Gastroesophageal sphincter (tissue), 4 donors: Measurements from ENCODE around the gene NARF. TPM values are rescaled to one million over a fixed set of nuclear protein-coding genes. Genes with fewer than 3 reads are reported as not detected.
"Not testable (repeated sequence)": the region's sequence is repeated elsewhere in the genome, so short reads cannot be mapped to it uniquely, and the experiment has no call there.

Experiments used
- ATAC-seq: fragments of 150-250 bp; one replicate; pipeline ENCODE4 v1.9.1; 2016; ENCODE audit warnings: mild to moderate bottlenecking, moderate library complexity
- H3K27ac ChIP-seq, 4 donors: fragments of 200-600 bp; sonication (generic) in 3 of 4; 1 replicate in 3 of 4; 2 replicates in 1 of 4; pipeline ENCODE4 v1.5.1; 2016 to 2019
- H3K27me3 ChIP-seq: fragments of 200-600 bp; sonication (generic); one replicate; pipeline ENCODE4 v1.5.1; 2019
- H3K36me3 ChIP-seq, 2 donors: fragments of 200-600 bp; sonication (generic); one replicate each; pipeline ENCODE4 v1.5.1; 2019; ENCODE audit warnings: control low read depth in 1 of 2
- H3K4me1 ChIP-seq, 3 donors: fragments of 200-600 bp; sonication (generic); 1 replicate in 2 of 3; 2 replicates in 1 of 3; pipeline ENCODE4 v1.5.1; 2016 to 2019; ENCODE audit warnings: control low read depth in 2 of 3
- H3K4me3 ChIP-seq, 2 donors: fragments of 200-600 bp; sonication (generic); one replicate each; pipeline ENCODE4 v1.5.1; 2019; ENCODE audit warnings: mild to moderate bottlenecking in 1 of 2, moderate library complexity in 1 of 2
- H3K9me3 ChIP-seq, 3 donors: fragments of 200-600 bp; sonication (generic); one replicate each; pipeline ENCODE4 v1.5.1; 2017 to 2019; ENCODE audit warnings: control low read depth in 2 of 3
- CTCF ChIP-seq, 4 experiments: fragments of 200-600 bp in 2 of 4; fragments of 450-650 bp in 2 of 4; sonication (generic) in 1 of 4; IDR thresholded peaks; one replicate each; pipeline ENCODE4 v1.5.1; 2017 to 2019; ENCODE audit warnings: antibody characterized with exemption in 4 of 4, mild to moderate bottlenecking in 2 of 4, moderate library complexity in 2 of 4
- EP300 ChIP-seq: sonication (generic); formaldehyde crosslinking; IDR thresholded peaks from one replicate; pipeline ENCODE4 v1.6.1; 2017; ENCODE audit warnings: antibody characterized with exemption, mild to moderate bottlenecking
- POLR2A ChIP-seq, 2 donors: fragments of 450-650 bp; IDR thresholded peaks; one replicate each; pipeline ENCODE4 v1.6.1; 2017; ENCODE audit warnings: antibody characterized with exemption in 2 of 2, mild to moderate bottlenecking in 2 of 2, moderate library complexity in 1 of 2
- POLR2AphosphoS5 ChIP-seq: sonication (generic); formaldehyde crosslinking; IDR thresholded peaks from one replicate; pipeline ENCODE4 v1.6.1; 2017; ENCODE audit warnings: antibody characterized with exemption
- WGBS, 2 donors: methylation state at CpG; one replicate each; pipeline ENCODE4 v1.1.5; 2018; ENCODE audit warnings: low coverage in 1 of 2; 5-methylcytosine and 5-hydroxymethylcytosine counted together
- total RNA-seq, 4 donors: library from RNA; depleted of rRNA; stranded (reverse); fragments of >200 nt; gene quantifications; one replicate each; pipeline ENCODE4 v1.1.0, GENCODE V29; 2016

NARF gene
- total RNA-seq, 4 donors from 2014 or later = 30.4 to 78.1 (median 44.9) TPM

- peak; percentile 83 for ATAC-seq
- H3K9me3 ChIP-seq = no peaks in the 10 kb centered on the region
- WGBS, 2 donors = 14 to 37% methylated on average over 12 to 15 of the region's 17 CpGs
- peak overlapping the region; percentile 57 to 85 (median 80) for H3K27ac ChIP-seq
- H3K36me3 ChIP-seq = no peaks in the 10 kb centered on the region
- TF ChIP-seq CTCF (IDR thresholded peaks at IDR 0.05) = peak in 3 of 4 experiments; percentile 40 to 53 (median 50)
- TF ChIP-seq EP300 = no peak
- peak; percentile 52 for TF ChIP-seq POLR2AphosphoS5
- TF ChIP-seq POLR2A (IDR thresholded peaks at IDR 0.05) = no peak
- H3K27me3 ChIP-seq = no peaks in the 10 kb centered on the region
- peaks cover 11 to 97% (median 57%) of the 10 kb centered on the region in 3 donors for H3K4me1 ChIP-seq
- no peak overlapping the region for H3K4me3 ChIP-seq
These were observed 70.1 kb downstream of the NARF start for GRCh38 chr17:82528484-82529265.

GRCh38 chr17:82529914-82530300, 71.4 kb downstream of the NARF start:
- Histone ChIP-seq H3K4me1 (peaks cover 11 to 97% (median 51%) of the 10 kb centered on the region in 3 donors), H3K36me3 (no peaks in the 10 kb centered on the region), H3K27me3 (no peaks in the 10 kb centered on the region), H3K27ac (peak overlapping the region in 3 of 4 donors; percentile 77 to 83 (median 78)), H3K9me3 (no peaks in the 10 kb centered on the region), H3K4me3 (no peak overlapping the region)
- no peak for ATAC-seq
- 60 to 74% methylated on average over 6 to 8 of the region's 9 CpGs for WGBS, 2 donors
- TF ChIP-seq EP300 = no peak
- no peak for TF ChIP-seq POLR2AphosphoS5
- no peak for TF ChIP-seq CTCF (IDR thresholded peaks at IDR 0.05)
- TF ChIP-seq POLR2A (IDR thresholded peaks at IDR 0.05) = no peak

- H3K36me3 ChIP-seq = no peaks in the 10 kb centered on the region
- peaks cover 15 to 97% (median 45%) of the 10 kb centered on the region in 3 donors for H3K4me1 ChIP-seq
- no peak for ATAC-seq
- peak overlapping the region in 3 of 4 donors; percentile 11 to 47 (median 21) for H3K27ac ChIP-seq
- H3K4me3 ChIP-seq = no peak overlapping the region
- peak; percentile 46 for TF ChIP-seq POLR2AphosphoS5
- no peak for TF ChIP-seq EP300
- 41 to 66% methylated on average over 6 to 7 of the region's 7 CpGs for WGBS, 2 donors
- no peaks in the 10 kb centered on the region for H3K9me3 ChIP-seq
- no peaks in the 10 kb centered on the region for H3K27me3 ChIP-seq
These were observed 72.9 kb downstream of the NARF start for GRCh38 chr17:82531431-82531881.

- H3K27me3 ChIP-seq = no peaks in the 10 kb centered on the region
- H3K4me1 ChIP-seq = peaks cover 14 to 97% (median 53%) of the 10 kb centered on the region in 3 donors
- no peaks in the 10 kb centered on the region for H3K36me3 ChIP-seq
- no peak for TF ChIP-seq CTCF (IDR thresholded peaks at IDR 0.05)
- TF ChIP-seq EP300 = no peak
- TF ChIP-seq POLR2A (IDR thresholded peaks at IDR 0.05) = no peak
- TF ChIP-seq POLR2AphosphoS5 = no peak
- H3K27ac ChIP-seq = peak overlapping the region in 1 of 4 donors; percentile 42
- no peaks in the 10 kb centered on the region for H3K9me3 ChIP-seq
- H3K4me3 ChIP-seq = no peak overlapping the region
- WGBS, 2 donors = 60 to 70% methylated on average over 4 to 7 of the region's 7 CpGs
- ATAC-seq = no peak
These were observed 75.9 kb downstream of the NARF start for GRCh38 chr17:82534401-82534812.

- H3K4me3 ChIP-seq = peak overlapping the region in 1 of 2 donors; percentile 31
- no peaks in the 10 kb centered on the region for H3K27me3 ChIP-seq
- H3K36me3 ChIP-seq = no peaks in the 10 kb centered on the region
- peaks cover 8 to 92% (median 37%) of the 10 kb centered on the region in 3 donors for H3K4me1 ChIP-seq
- 11 to 18% methylated on average over 3 to 6 of the region's 6 CpGs for WGBS, 2 donors
- peak; percentile 57 for ATAC-seq
- no peak for TF ChIP-seq CTCF (IDR thresholded peaks at IDR 0.05)
- no peak for TF ChIP-seq POLR2AphosphoS5
- TF ChIP-seq EP300 = no peak
- no peaks in the 10 kb centered on the region for H3K9me3 ChIP-seq
- peak overlapping the region; percentile 79 to 93 (median 86) for H3K27ac ChIP-seq
These were observed 78.1 kb downstream of the NARF start for GRCh38 chr17:82536512-82537201.

GRCh38 chr17:82537228-82537627, 78.7 kb downstream of the NARF start:
- H3K9me3 ChIP-seq, H3K27me3 ChIP-seq, H3K36me3 ChIP-seq: not testable (repeated sequence)
- H3K4me1 ChIP-seq = peaks cover 8 to 92% (median 34%) of the 10 kb centered on the region in 3 donors
- H3K4me3 ChIP-seq = peak overlapping the region in 1 of 2 donors; percentile 31
- ATAC-seq = peak; percentile 44
- peak overlapping the region; percentile 79 to 93 (median 86) for H3K27ac ChIP-seq
- 17 to 56% methylated on average over 4 to 8 of the region's 9 CpGs for WGBS, 2 donors

GRCh38 chr17:82539076-82539475, 80.5 kb downstream of the NARF start:
- Histone ChIP-seq H3K4me1 (peaks cover 8 to 93% (median 34%) of the 10 kb centered on the region in 3 donors), H3K27ac (peak overlapping the region in 3 of 4 donors; percentile 60 to 87 (median 84))
- not testable (repeated sequence) for ATAC-seq, H3K9me3 ChIP-seq, H3K27me3 ChIP-seq, H3K36me3 ChIP-seq, H3K4me3 ChIP-seq
- WGBS, 2 donors = 89 to 100% methylated on average over 3 to 10 of the region's 18 CpGs
